ENCODE data around the gene CLINT1.
A peak's percentile ranks its signal among the peaks of the same experiment; 100 is the strongest.

Gene CLINT1

GRCh38 chr5:157750320-157750719 is 108.6 kb downstream of the CLINT1 start:
- no peak for DNase-seq

DNA sequence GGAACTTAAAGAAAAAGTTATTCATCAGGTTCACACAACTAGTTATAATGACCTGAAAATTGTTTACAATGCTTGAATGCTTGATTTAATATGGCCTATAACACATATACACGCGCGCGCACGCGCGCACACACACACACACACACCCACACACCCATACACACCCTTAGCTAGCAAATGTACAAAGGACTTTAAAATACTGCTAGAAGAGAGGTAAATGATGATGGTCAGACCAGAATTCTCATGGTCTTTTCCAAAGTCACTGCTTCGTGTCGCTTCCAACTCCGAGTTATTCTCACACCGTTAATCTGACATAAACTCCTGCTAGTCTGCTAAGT is 109.5 kb downstream of the CLINT1 start:
- no peak for DNase-seq

GRCh38 chr5:157748760-157749461 is 110.0 kb downstream of the CLINT1 start:
- peak; percentile 26 for DNase-seq

GRCh38 chr5:157747766-157748700 is 110.9 kb downstream of the CLINT1 start:
- DNase-seq, result peak; percentile 33

DNA sequence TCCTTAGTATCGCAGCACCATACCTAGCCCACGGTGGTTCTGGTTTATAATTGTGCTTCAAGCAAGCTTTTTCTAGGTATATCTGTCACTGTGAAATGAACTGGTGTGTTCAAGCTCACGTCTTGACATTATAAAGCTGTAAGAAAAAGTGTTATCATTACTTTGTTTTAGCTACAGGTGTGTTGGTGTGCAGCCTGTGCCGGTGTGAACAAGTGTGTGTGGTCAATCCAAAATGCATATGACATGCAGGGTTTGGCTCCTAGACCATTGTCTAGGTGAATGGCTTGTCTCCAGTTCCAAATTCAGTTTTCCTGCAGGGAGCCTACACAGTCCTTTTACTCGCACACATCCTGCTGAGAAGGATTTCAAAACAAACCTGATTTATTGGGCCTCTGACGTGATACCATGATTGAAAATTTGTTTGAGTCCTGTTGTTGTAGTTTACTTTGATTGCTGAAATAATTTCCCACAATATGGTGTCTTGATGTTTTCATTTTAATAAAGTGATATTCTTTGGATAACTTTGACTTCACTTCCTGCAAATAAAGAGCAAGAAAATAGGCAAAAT is 111.7 kb downstream of the CLINT1 start:
- no peak for DNase-seq

DNA sequence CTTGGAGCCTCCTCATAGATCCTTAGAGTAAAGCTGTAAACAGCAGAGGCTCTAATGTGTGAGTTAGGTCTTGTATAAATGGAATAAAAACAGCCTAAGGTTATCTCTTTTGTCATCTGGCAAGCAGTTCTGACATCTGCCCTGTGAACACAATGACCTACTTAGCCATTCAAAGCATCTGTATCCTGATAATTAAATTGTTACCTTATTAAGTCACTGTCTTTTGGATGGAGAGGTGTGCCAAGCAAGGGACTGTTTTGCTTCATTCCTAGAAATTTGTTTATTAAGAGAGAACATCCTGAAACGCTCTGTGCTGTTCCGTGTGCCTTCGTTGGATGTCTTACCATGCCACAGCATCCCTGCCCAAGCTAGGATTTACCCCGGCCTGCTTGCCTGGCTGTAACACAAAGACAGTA is 113.9 kb downstream of the CLINT1 start:
- DNase-seq, result no peak

DNA sequence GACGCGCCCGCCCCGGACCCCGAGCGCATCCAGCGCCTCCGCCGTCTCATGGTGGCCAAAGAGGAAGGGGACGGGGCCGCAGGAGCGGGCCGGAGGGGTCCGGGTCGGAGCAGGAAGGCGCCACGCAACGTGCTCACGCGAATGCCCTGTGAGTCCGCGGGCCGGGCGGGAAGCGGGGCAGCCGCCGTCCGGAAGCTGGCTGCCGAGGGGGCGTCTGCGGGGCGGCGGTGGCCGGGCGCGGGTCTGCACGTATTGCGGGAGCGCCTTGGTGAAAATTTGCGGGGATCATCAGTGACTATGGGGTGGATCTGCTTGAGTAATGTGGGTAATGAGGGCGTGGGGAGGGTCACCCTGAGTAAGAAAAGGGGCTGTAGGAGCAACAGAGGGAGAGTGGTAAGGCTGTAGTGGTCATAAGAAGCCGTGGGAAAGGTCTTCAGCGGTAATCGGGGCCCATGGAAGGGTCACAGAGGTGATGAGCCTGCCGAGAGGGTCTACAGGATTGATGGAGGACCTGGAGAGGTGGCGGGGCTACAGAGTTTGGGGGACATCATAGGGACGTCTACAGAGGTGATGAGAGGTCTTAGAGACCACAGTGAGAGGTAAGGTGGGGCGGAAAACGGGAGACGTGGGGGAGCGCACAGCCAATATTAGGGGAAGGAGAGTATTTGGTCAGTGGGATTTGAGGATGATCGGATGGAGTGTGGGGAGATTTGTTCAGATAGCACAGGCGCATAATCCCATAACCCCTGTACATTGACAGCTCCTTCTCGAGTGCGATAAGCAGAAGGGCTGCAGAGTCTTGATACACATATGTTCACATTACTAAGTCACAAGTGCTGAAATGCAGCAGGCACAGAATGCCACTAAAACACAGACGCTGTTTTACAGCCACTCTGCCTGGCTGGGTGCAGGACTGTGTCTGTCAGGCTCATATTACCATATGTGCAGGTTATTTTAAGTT is 114.6 kb downstream of the CLINT1 start:
- peak; percentile 42 for DNase-seq

DNA sequence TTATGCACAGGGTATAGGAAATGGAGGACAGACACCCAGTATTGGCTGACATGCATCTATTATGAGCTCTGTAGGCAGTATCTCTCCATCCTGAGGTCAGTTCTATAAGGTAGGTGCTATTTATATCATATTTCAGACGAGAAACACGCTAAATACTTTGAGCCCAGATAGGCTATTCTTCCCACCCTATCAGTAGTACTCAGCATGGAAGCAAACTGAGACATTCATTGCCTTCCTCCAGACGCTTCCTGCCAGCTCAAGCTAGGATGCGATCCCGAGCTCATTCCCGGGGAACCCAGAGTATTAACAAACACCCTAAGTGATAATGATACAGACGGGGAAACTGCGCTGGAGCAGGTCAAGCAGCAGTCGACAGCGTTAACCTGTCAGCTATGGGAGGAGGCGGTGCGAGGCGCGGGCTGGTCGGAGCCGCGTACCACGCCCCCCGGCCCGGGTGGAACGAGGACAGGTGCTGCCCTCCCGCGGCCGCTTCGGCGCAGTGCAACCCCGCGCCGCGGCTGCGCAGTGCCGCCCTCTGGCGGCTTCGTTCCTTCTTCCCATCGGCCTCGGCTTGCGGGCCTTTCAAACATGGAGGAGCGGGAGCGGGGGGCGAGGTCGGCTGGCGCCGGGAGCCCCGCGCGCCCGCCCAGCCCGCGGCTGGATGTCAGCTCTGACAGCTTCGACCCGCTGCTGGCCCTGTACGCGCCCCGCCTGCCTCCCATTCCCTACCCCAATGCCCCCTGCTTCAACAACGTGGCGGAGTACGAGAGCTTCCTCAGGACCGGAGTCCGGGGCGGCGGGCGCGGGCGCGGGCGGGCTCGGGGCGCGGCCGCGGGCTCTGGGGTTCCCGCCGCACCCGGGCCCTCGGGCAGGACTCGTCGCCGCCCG is 115.5 kb downstream of the CLINT1 start, which contains the start of gene LSM11:
Gene LSM11, plus strand, starts transcription at position 550 of the 888 bp plus-strand sequence. Its CDS starts 39 bp downstream, at position 589.
- DNase-seq, result peak; percentile 93

- no peak for DNase-seq
Observed at GRCh38 chr5:157741131-157741530, 117.8 kb downstream of the CLINT1 start.

- DNase-seq, result peak; percentile 55
Observed at GRCh38 chr5:157740229-157740610, 118.7 kb downstream of the CLINT1 start.

- DNase-seq, result no peak
Observed at GRCh38 chr5:157739388-157740228, 119.3 kb downstream of the CLINT1 start.

- no peak for DNase-seq
Observed at GRCh38 chr5:157735991-157736390, 123.0 kb downstream of the CLINT1 start.

All from activated CD4-positive, alpha-beta T cell treated with anti-CD3 and anti-CD28 coated beads, Interleukin-10, Interleukin-2, amounts not matched to agents 100 ng/mL and 50 ng/mL, durations not matched to agents 16 hours and 8 hours (primary cell).